Measurements from ENCODE around the gene EIF1AD. TPM values are rescaled to one million over a fixed set of nuclear protein-coding genes. Genes with fewer than 3 reads are reported as not detected.

Gene EIF1AD
- total and polyA plus RNA-seq, 2 experiments from 2014 or later: 16.1 to 32.1 TPM

- peaks cover 34% of the 10 kb centered on the region for H3K36me3 Mint-ChIP-seq (ENCODE audit: low read depth)
- no peaks in the 10 kb centered on the region for H3K9me2 ChIP-seq (ENCODE audit: insufficient read depth)
- H3K4me3 Mint-ChIP-seq: peak overlapping the region; percentile 96
- H3K4me3 ChIP-seq: peak overlapping the region; percentile 85
- H4K20me1 ChIP-seq (replicated peaks; ENCODE audit: insufficient read depth): peaks cover 13% of the 10 kb centered on the region
- peaks cover 15% of the 10 kb centered on the region for H3K27me3 Mint-ChIP-seq (ENCODE audit: insufficient read depth, low read depth, poor library complexity)
- peak overlapping the region; percentile 100 for H3K4me2 ChIP-seq
- H2AFZ ChIP-seq: no peak overlapping the region
- H3K4me1 ChIP-seq (ENCODE audit: insufficient read depth): peaks cover 8% of the 10 kb centered on the region
- no peak for DNase-seq (ENCODE audit: low spot score)
- no peaks in the 10 kb centered on the region for H3K27me3 ChIP-seq (ENCODE audit: insufficient read depth)
- TF ChIP-seq EZH2phosphoT487 (IDR thresholded peaks at IDR 0.05; ENCODE audit: unreplicated experiment): no peak
- TF ChIP-seq ZNF462 (CRISPR knock-in tag; IDR thresholded peaks at IDR 0.05): no peak
- no peak for TF ChIP-seq EZH2 (IDR thresholded peaks at IDR 0.05; ENCODE audit: low read depth, unreplicated experiment)
- TF ChIP-seq POLR2AphosphoS5 (IDR thresholded peaks at IDR 0.05; ENCODE audit: low read depth): no peak
- no peak for TF ChIP-seq CTCF (conservative IDR thresholded peaks at IDR 0.05; ENCODE audit: low read depth in 2 of 2)
- TF ChIP-seq STAT1 (IDR thresholded peaks at IDR 0.05; ENCODE audit: unreplicated experiment): no peak
- TF ChIP-seq ZNF114 (CRISPR knock-in tag; IDR thresholded peaks at IDR 0.05): no peak
- no peak overlapping the region for H3K27ac ChIP-seq (ENCODE audit: low read depth)
- H3F3A ChIP-seq (replicated peaks; ENCODE audit: low read depth): 0 out of 2 replicates have a peak, but pooled peaks cover 3% of the 10 kb centered on the region
- peaks cover 26% of the 10 kb centered on the region for H3K79me2 ChIP-seq (replicated peaks; ENCODE audit: insufficient read depth)
- ATAC-seq: no peak
- peaks cover 2% of the 10 kb centered on the region; the same call in 1 of the 3 replicates for H3K9me3 Mint-ChIP-seq
- no peaks in the 10 kb centered on the region; the same call in 1 of the 2 replicates for H3K36me3 ChIP-seq (ENCODE audit: insufficient read depth)
- H3K27ac Mint-ChIP-seq: peak overlapping the region; percentile 20
- peaks cover 17% of the 10 kb centered on the region for H3K4me1 Mint-ChIP-seq
These were observed 39.8 kb downstream of the EIF1AD start for GRCh38 chr11:65962141-65962564.
